ENCODE data around the gene DTNBP1.

DNA sequence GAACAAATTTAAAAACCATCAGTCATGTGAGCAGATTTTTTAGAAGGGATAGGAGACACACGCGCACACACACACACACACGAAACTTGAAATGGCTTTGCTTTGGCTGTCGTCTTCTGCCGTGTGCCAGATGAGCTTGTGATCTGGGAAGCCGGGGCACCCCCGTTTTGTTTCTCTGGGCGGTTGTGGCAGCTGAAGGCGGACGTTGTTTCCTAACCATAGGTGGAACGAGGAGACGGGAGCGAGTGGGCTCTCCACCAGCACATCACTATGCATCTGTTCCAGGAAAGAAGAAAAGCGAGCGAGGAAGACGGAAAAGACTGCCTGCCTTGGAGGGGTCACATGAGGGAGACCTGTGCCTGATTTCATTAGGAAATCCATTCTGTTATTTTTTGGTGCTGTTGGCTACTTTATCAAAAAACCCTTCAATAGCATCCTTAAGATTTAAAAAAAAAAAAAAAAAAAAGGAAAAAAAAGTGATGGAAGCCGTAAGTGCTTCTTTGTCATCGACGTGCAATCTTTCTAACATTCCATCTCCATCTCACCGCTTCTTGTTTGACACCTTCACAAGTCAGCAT lies 142.1 kb downstream of the DTNBP1 start:
- TF ChIP-seq EZH2phosphoT487 (IDR thresholded peaks at IDR 0.05; ENCODE audit: insufficient read depth, low read depth) (no peak), EZH2 (IDR thresholded peaks at IDR 0.05; ENCODE audit: insufficient read depth, poor library complexity, severe bottlenecking) (no peak)

Measured in GM23248 (cell line).